Endothelial cell of umbilical vein (primary cell): ENCODE results near the gene CILP2.

Experiments
- EZH2 ChIP-seq: IDR thresholded peaks from 2 replicates; pipeline ENCODE4 v1.6.1; 2012; ENCODE audit warnings: borderline replicate concordance, low read depth, mild to moderate bottlenecking, moderate library complexity, low read length, inconsistent platforms; ENCODE audit not compliant: severe bottlenecking
- FOS ChIP-seq: IDR thresholded peaks from 2 replicates; pipeline ENCODE4 v1.6.1; 2011; ENCODE audit warnings: mild to moderate bottlenecking, low read length, moderate library complexity, borderline replicate concordance; ENCODE audit not compliant: insufficient read depth
- GATA2 ChIP-seq: IDR thresholded peaks from 2 replicates; pipeline ENCODE4 v1.7.0; 2011; ENCODE audit warnings: low read depth, mild to moderate bottlenecking, moderate library complexity, mixed read lengths, low read length; ENCODE audit not compliant: insufficient read length, insufficient read depth
- JUN ChIP-seq: IDR thresholded peaks from 2 replicates; pipeline ENCODE4 v1.6.1; 2011; ENCODE audit warnings: borderline replicate concordance, low read depth; ENCODE audit not compliant: insufficient read length, insufficient read depth
- MYC ChIP-seq: IDR thresholded peaks from one replicate; pipeline ENCODE4 v1.6.1; 2011; ENCODE audit warnings: mild to moderate bottlenecking, low read depth, low read length
- POLR2A ChIP-seq: IDR thresholded peaks from 2 replicates; pipeline ENCODE4 v1.6.1; 2012; ENCODE audit warnings: low read depth, mild to moderate bottlenecking, control low read depth, low read length
- POLR2AphosphoS5 ChIP-seq: IDR thresholded peaks from 2 replicates; pipeline ENCODE4 v1.6.1; 2012; ENCODE audit warnings: low read depth, mild to moderate bottlenecking, control low read depth, low read length, moderate library complexity; ENCODE audit not compliant: insufficient read depth
- TF ChIP-seq, protein P1 (sequence below), 2 donors: IDR thresholded peaks; 1 replicate in 1 of 2; 2 replicates in 1 of 2; pipeline ENCODE4 v1.5.1; 2011; ENCODE audit warnings: low read length in 2 of 2, mild to moderate bottlenecking in 2 of 2, moderate library complexity in 2 of 2, control low read depth in 1 of 2, inconsistent platforms in 1 of 2, low read depth in 1 of 2; ENCODE audit not compliant: insufficient read depth in 1 of 2; ENCODE audit errors: extremely low read depth in 1 of 2
- TF ChIP-seq, protein P2 (sequence below): IDR thresholded peaks from 2 replicates; pipeline ENCODE4 v1.6.1; 2011; ENCODE audit not compliant: insufficient read depth, insufficient read length

DNA sequence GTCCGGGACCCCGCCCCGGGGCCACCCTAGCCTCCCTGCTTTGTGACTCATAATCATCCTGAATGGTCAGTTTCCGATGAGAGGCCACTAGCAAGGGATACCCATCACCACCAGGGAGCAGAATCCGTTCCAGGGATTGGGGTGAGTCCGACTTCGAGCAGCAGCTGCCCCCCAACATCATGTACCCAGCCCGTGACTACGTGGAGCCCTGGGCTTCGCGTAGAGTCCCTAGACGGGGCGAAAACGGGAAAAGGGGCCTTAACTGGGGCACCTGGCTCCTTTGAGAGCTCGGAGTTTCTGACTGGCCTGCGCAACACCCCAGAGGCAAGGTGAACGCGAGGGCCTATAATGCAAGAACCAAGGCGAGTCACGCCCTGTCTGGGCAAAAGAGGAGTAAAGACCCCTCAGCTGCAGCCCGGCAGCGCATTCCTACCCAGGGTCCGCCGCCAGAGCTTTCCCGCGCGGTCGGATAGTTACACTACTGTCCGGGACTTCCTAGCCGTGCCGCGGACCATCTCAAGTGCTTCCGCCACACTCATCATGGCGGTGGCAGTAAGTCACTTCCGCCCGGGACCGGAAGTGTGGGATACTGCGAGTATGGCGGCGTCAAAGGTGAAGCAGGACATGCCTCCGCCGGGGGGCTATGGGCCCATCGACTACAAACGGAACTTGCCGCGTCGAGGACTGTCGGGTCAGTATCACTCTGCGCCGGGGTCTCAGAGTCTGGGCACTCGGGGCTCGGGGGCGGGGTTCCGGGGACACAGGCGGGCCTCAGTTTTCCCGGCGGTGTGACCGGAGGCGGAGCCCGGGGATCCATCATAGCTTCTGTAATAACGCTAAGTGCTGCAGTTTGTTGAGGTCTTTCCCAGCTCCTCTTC is 22.2 kb upstream of the CILP2 start, which contains the start of gene NDUFA13:
- TF ChIP-seq EZH2 (no peak), POLR2AphosphoS5 (peak; percentile 99), JUN (no peak), POLR2A (peak; percentile 91), FOS (no peak), GATA2 (no peak), MYC (no peak)
- TF ChIP-seq, protein P1, sequence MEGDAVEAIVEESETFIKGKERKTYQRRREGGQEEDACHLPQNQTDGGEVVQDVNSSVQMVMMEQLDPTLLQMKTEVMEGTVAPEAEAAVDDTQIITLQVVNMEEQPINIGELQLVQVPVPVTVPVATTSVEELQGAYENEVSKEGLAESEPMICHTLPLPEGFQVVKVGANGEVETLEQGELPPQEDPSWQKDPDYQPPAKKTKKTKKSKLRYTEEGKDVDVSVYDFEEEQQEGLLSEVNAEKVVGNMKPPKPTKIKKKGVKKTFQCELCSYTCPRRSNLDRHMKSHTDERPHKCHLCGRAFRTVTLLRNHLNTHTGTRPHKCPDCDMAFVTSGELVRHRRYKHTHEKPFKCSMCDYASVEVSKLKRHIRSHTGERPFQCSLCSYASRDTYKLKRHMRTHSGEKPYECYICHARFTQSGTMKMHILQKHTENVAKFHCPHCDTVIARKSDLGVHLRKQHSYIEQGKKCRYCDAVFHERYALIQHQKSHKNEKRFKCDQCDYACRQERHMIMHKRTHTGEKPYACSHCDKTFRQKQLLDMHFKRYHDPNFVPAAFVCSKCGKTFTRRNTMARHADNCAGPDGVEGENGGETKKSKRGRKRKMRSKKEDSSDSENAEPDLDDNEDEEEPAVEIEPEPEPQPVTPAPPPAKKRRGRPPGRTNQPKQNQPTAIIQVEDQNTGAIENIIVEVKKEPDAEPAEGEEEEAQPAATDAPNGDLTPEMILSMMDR (IDR thresholded peaks at IDR 0.05; ENCODE audit: extremely low read depth in 1 of 2, insufficient read depth in 1 of 2, low read depth in 1 of 2, low read length in 2 of 2) = peak in 1 of 2 donors; percentile 17
- TF ChIP-seq, protein P2, sequence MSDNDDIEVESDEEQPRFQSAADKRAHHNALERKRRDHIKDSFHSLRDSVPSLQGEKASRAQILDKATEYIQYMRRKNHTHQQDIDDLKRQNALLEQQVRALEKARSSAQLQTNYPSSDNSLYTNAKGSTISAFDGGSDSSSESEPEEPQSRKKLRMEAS = no peak
